Measurements from ENCODE around the gene MAGOH. TPM values are rescaled to one million over a fixed set of nuclear protein-coding genes. Genes with fewer than 3 reads are reported as not detected.

Gene MAGOH
- total RNA-seq, 2 experiments from 2014 or later = 90.9 to 91.4 TPM

GRCh38 chr1:53180226-53180625 is 58.1 kb downstream of the MAGOH start:
- Mint-ChIP-seq H3K9me3 (no peaks in the 10 kb centered on the region), H3K36me3 (ENCODE audit: low read depth) (no peaks in the 10 kb centered on the region), H3K4me1 (ENCODE audit: low read depth) (no peaks in the 10 kb centered on the region), H3K27ac (no peak overlapping the region), H3K4me3 (no peak overlapping the region), H3K27me3 (peaks cover 6% of the 10 kb centered on the region)
- TF ChIP-seq, protein P1, sequence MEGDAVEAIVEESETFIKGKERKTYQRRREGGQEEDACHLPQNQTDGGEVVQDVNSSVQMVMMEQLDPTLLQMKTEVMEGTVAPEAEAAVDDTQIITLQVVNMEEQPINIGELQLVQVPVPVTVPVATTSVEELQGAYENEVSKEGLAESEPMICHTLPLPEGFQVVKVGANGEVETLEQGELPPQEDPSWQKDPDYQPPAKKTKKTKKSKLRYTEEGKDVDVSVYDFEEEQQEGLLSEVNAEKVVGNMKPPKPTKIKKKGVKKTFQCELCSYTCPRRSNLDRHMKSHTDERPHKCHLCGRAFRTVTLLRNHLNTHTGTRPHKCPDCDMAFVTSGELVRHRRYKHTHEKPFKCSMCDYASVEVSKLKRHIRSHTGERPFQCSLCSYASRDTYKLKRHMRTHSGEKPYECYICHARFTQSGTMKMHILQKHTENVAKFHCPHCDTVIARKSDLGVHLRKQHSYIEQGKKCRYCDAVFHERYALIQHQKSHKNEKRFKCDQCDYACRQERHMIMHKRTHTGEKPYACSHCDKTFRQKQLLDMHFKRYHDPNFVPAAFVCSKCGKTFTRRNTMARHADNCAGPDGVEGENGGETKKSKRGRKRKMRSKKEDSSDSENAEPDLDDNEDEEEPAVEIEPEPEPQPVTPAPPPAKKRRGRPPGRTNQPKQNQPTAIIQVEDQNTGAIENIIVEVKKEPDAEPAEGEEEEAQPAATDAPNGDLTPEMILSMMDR (IDR thresholded peaks at IDR 0.05) = no peak
- ChIA-PET CTCF (interaction anchor here (0.9 to 3.0 kb wide), 11 partner anchors 14 to 338 kb away, joined by 3 to 17 read pairs (median 4); partner anchors contain the start of gene ZYG11A), POLR2A (no interaction called here)
- intact Hi-C loops (cut with micrococcal nuclease) = loop anchor here (5.0 kb wide), 2 partner anchors 273 to 483 kb away; partner anchors contain the start of gene COA7
- DNase-seq (no peak), ATAC-seq (no peak)

Other genes starting within 250 kb of the MAGOH start
- not detected for gene PODN, start 176.3 kb downstream of the MAGOH start, total RNA-seq
- not detected for gene SLC1A7, start 95.9 kb downstream of the MAGOH start, total RNA-seq
- gene CPT2, start 41.7 kb downstream of the MAGOH start, total RNA-seq = 10 to 100 TPM; 17.8 to 18.6 TPM
- gene CZIB, start 17.9 kb downstream of the MAGOH start, total RNA-seq = 10 to 100 TPM; 35.3 to 36.4 TPM
- 10 to 100 TPM; 39.9 to 41.6 TPM for gene LRP8, start 89.6 kb upstream of the MAGOH start, total RNA-seq
- gene DMRTB1, start 220.9 kb upstream of the MAGOH start, total RNA-seq = not detected